K562 (cell line): Measurements from ENCODE around the gene PXN. TPM values are rescaled to one million over a fixed set of nuclear protein-coding genes. Genes with fewer than 3 reads are reported as not detected.

Experiments
- CREM ChIP-seq: IDR thresholded peaks from 2 replicates; pipeline ENCODE4 v1.6.1; 2014; ENCODE audit warnings: antibody characterized with exemption, low read depth
- DIDO1 ChIP-seq: fragments of 450-650 bp; IDR thresholded peaks from 2 replicates; pipeline ENCODE4 v1.6.1; 2016; ENCODE audit warnings: low read depth, missing biosample characterization, missing genetic modification characterization
- DMBX1 ChIP-seq: fragments of 250-450 bp; sonication (Bioruptor Pico); IDR thresholded peaks from 2 replicates; pipeline ENCODE4 v1.8.0; 2022; ENCODE audit warnings: inconsistent platforms, mild to moderate bottlenecking, moderate library complexity, borderline replicate concordance
- DNMT1 ChIP-seq: fragments of 450-650 bp; IDR thresholded peaks from 2 replicates; pipeline ENCODE4 v1.6.1; 2016; ENCODE audit warnings: antibody characterized with exemption, mild to moderate bottlenecking
- E2F3 ChIP-seq: fragments of 250-450 bp; sonication (Bioruptor Pico); IDR thresholded peaks from 2 replicates; pipeline ENCODE4 v1.4.0; 2020; ENCODE audit warnings: mild to moderate bottlenecking
- EGR1 ChIP-seq: fragments of 450-650 bp; conservative IDR thresholded peaks from 2 replicates; pipeline ENCODE4 v1.6.1; 2017; ENCODE audit warnings: mild to moderate bottlenecking
- EP400 ChIP-seq: fragments of 450-650 bp; IDR thresholded peaks from 2 replicates; pipeline ENCODE4 v1.6.1; 2017; ENCODE audit warnings: antibody characterized with exemption, mild to moderate bottlenecking, moderate library complexity
- FOXP1 ChIP-seq: sonication (generic); formaldehyde crosslinking; IDR thresholded peaks from 2 replicates; pipeline ENCODE4 v1.8.0; 2022; ENCODE audit warnings: mild to moderate bottlenecking, missing genetic modification reagents
- GABPA ChIP-seq: fragments of 200-800 bp; sonication (Bioruptor generic); conservative IDR thresholded peaks from 2 replicates; pipeline ENCODE4 v1.6.1; 2016; ENCODE audit warnings: low read depth, missing genetic modification characterization, missing compliant biosample characterization
- HLTF ChIP-seq: fragments of 450-650 bp; IDR thresholded peaks from 2 replicates; pipeline ENCODE4 v1.6.1; 2016
- HNRNPH1 ChIP-seq: fragments of 200-400 bp; formaldehyde crosslinking; optimal IDR thresholded peaks from 2 replicates; pipeline ENCODE3; 2017; ENCODE audit warnings: low read depth, mild to moderate bottlenecking, low read length, moderate library complexity
- HNRNPK ChIP-seq: fragments of 200-400 bp; formaldehyde crosslinking; IDR thresholded peaks from one replicate; pipeline ENCODE4 v1.6.1; 2018; ENCODE audit warnings: mild to moderate bottlenecking, low read depth, low read length; ENCODE audit not compliant: poor library complexity, severe bottlenecking
- NFATC3 ChIP-seq: fragments of 450-650 bp; IDR thresholded peaks from 2 replicates; pipeline ENCODE4 v1.6.1; 2017; ENCODE audit warnings: mild to moderate bottlenecking
- SRSF9 ChIP-seq: fragments of 200-400 bp; formaldehyde crosslinking; IDR thresholded peaks from 2 replicates; pipeline ENCODE4 v1.6.1; 2017; ENCODE audit warnings: low read depth, low read length, borderline replicate concordance
- ZNF282 ChIP-seq: sonication (generic); formaldehyde crosslinking; IDR thresholded peaks from 2 replicates; pipeline ENCODE4 v1.8.1; 2023; ENCODE audit warnings: missing genetic modification reagents
- ZNF3 ChIP-seq: fragments of 250-450 bp; sonication (Bioruptor Pico); IDR thresholded peaks from 2 replicates; pipeline ENCODE4 v1.5.0; 2021; ENCODE audit warnings: mild to moderate bottlenecking, moderate library complexity
- ZNF583 ChIP-seq: fragments of 250-450 bp; sonication (Bioruptor Pico); IDR thresholded peaks from 2 replicates; pipeline ENCODE4 v1.4.0; 2020
- ZNF75A ChIP-seq: fragments of 450-650 bp; formaldehyde crosslinking; IDR thresholded peaks from 2 replicates; pipeline ENCODE4 v1.4.0; 2020; ENCODE audit warnings: mild to moderate bottlenecking
- ZSCAN29 ChIP-seq: fragments of 450-650 bp; IDR thresholded peaks from 2 replicates; pipeline ENCODE4 v1.6.1; 2017
- polyA plus RNA-seq, 8 experiments: library from polyadenylated mRNA; depleted of rRNA in 4 of 8; stranded (reverse) in 5 of 8; unstranded in 3 of 8; fragments of >200 nt; fragmentation: Nextera tagmentation in 2 of 8; fragmentation: Illumina TruSeq in 1 of 8; extraction: Ambion mirVana in 2 of 8; extraction: Trizol in 1 of 8; gene quantifications; 2 replicates each; pipeline versions ENCODE4 v1.2.1 to v1.2.3, GENCODE V29; 2011 to 2014; ENCODE audit warnings: inconsistent platforms in 1 of 8, missing spikeins in 1 of 8
- total RNA-seq, 7 experiments: library from RNA; depleted of rRNA in 6 of 7; stranded (reverse); fragments of >200 nt in 6 of 7; fragmentation: Illumina TruSeq in 2 of 7; extraction: Trizol in 2 of 7; gene quantifications; 2 replicates each; pipeline versions ENCODE4 v1.2.1 to v1.2.3, GENCODE V29; 2011 to 2021; ENCODE audit warnings: low replicate concordance in 1 of 7
- TF ChIP-seq, protein P1 (sequence below): conservative IDR thresholded peaks from 2 replicates; pipeline ENCODE4 v1.6.1; 2011; ENCODE audit warnings: low read depth, mild to moderate bottlenecking, low read length; ENCODE audit not compliant: control insufficient read depth
- TF ChIP-seq, protein P2 (sequence below): IDR thresholded peaks from 2 replicates; pipeline ENCODE4 v1.6.1; 2016; ENCODE audit warnings: missing genetic modification characterization, missing compliant biosample characterization
- TF ChIP-seq, protein P3 (sequence below), 2 experiments: IDR thresholded peaks in 1 of 2; conservative IDR thresholded peaks in 1 of 2; 2 replicates each; pipeline ENCODE4 v1.6.1; 2016; ENCODE audit warnings: low read depth in 2 of 2, mild to moderate bottlenecking in 1 of 2, missing compliant biosample characterization in 1 of 2, missing genetic modification characterization in 1 of 2, moderate library complexity in 1 of 2

Gene PXN
- total and polyA plus RNA-seq, 9 of the 15 experiments (the other 6 are each of a cell fraction or from before 2014, with no cell fraction given), result 4.0 to 74.1 (median 18.6) TPM

DNA sequence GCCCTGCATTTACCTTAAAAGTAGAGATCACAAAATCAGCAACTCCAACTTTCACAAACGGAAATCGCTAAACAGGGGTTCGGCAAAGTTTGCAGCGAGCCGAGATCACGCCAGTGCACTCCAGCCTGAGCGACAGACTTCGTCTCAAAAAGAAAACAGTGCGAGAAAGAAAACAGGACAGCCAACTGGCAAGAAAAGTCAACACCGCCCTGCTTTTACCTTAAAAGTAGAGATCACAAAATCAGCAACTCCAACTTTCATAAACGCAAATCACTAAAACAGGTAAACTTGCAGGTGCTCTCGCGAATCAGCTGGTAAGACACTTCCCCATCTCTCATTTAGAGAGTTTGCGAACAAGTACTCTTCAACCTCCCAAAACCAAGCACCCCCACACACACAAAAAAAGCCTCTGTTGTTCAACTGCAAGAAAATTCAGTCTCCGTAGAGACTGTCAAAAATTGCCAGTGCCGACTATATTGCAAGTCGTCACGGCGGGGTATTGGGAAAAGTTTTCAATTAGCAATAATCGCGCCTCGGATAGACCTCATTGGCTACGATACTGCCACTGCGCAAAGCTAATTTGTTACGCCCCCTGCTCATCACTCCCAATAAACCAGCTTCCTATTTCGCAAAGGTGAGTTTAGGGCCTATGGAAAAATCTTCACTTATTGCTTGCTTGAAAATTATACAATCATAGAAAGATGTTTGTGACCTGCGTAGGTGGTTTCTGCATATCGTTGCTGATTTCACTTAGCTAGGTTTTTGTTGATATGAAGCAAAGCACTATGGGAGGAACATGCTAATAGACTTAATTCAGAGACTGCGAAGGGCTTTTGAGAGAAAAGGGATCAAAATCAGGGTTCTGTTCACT, 27.4 kb upstream of the PXN start, which contains the start of gene RNU4-1 (continued):
- TF ChIP-seq, protein P1, sequence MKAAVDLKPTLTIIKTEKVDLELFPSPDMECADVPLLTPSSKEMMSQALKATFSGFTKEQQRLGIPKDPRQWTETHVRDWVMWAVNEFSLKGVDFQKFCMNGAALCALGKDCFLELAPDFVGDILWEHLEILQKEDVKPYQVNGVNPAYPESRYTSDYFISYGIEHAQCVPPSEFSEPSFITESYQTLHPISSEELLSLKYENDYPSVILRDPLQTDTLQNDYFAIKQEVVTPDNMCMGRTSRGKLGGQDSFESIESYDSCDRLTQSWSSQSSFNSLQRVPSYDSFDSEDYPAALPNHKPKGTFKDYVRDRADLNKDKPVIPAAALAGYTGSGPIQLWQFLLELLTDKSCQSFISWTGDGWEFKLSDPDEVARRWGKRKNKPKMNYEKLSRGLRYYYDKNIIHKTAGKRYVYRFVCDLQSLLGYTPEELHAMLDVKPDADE, result peak; percentile 96
- no peak for TF ChIP-seq HNRNPK
- TF ChIP-seq GABPA (tag), result no peak
- TF ChIP-seq EP400, result peak; percentile 69
- TF ChIP-seq NFATC3, result no peak; the same call in 1 of the 2 replicates
- TF ChIP-seq ZNF583 (CRISPR knock-in tag), result no peak
- TF ChIP-seq FOXP1 (CRISPR knock-in tag), result peak; percentile 43; the same call in 1 of the 2 replicates
- no peak for TF ChIP-seq ZSCAN29
- TF ChIP-seq EGR1, result peak; percentile 58
- TF ChIP-seq DIDO1 (tag), result no peak
- TF ChIP-seq, protein P2, sequence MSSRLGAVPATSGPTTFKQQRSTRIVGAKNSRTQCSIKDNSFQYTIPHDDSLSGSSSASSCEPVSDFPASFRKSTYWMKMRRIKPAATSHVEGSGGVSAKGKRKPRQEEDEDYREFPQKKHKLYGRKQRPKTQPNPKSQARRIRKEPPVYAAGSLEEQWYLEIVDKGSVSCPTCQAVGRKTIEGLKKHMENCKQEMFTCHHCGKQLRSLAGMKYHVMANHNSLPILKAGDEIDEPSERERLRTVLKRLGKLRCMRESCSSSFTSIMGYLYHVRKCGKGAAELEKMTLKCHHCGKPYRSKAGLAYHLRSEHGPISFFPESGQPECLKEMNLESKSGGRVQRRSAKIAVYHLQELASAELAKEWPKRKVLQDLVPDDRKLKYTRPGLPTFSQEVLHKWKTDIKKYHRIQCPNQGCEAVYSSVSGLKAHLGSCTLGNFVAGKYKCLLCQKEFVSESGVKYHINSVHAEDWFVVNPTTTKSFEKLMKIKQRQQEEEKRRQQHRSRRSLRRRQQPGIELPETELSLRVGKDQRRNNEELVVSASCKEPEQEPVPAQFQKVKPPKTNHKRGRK (tag), result no peak
- TF ChIP-seq ZNF3 (CRISPR knock-in tag), result no peak
- TF ChIP-seq HNRNPH1, result peak; percentile 38
- TF ChIP-seq ZNF282, result no peak
- peak; percentile 69 for TF ChIP-seq CREM
- TF ChIP-seq DMBX1 (CRISPR knock-in tag), result no peak
- no peak for TF ChIP-seq DNMT1
- TF ChIP-seq E2F3 (CRISPR knock-in tag), result no peak
- TF ChIP-seq, protein P3, sequence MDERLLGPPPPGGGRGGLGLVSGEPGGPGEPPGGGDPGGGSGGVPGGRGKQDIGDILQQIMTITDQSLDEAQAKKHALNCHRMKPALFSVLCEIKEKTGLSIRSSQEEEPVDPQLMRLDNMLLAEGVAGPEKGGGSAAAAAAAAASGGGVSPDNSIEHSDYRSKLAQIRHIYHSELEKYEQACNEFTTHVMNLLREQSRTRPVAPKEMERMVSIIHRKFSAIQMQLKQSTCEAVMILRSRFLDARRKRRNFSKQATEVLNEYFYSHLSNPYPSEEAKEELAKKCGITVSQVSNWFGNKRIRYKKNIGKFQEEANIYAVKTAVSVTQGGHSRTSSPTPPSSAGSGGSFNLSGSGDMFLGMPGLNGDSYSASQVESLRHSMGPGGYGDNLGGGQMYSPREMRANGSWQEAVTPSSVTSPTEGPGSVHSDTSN (CRISPR knock-in tag; IDR thresholded peaks at IDR 0.05; ENCODE audit: low read depth), result no peak
- TF ChIP-seq, protein P3 (tag; conservative IDR thresholded peaks at IDR 0.05; ENCODE audit: low read depth), result 0 out of 2 replicates have a peak, but pooled peaks have one; percentile 13
- TF ChIP-seq HLTF, result no peak
- TF ChIP-seq ZNF75A (CRISPR knock-in tag), result no peak
- no peak for TF ChIP-seq SRSF9
